Neutrophil (primary cell): ENCODE results near the gene DOCK3.

Source experiments
- H3K27ac ChIP-seq: fragments of 200-600 bp; sonication (generic); 2 replicates; pipeline ENCODE4 v1.5.1; 2016; ENCODE audit warnings: mild to moderate bottlenecking, moderate library complexity
- H3K27me3 ChIP-seq: fragments of 200-600 bp; sonication (generic); 2 replicates; pipeline ENCODE4 v1.6.0; 2016; ENCODE audit warnings: mild to moderate bottlenecking
- H3K36me3 ChIP-seq: fragments of 200-600 bp; sonication (generic); 2 replicates; pipeline ENCODE4 v1.5.1; 2017
- H3K4me1 ChIP-seq, 2 experiments: fragments of 200-600 bp in 1 of 2; sonication (generic) in 1 of 2; 1 replicate in 1 of 2; 2 replicates in 1 of 2; pipeline versions ENCODE4 v1.5.1 to v1.6.1; 2013 to 2016; ENCODE audit warnings: low read depth in 1 of 2, low read length in 1 of 2, mild to moderate bottlenecking in 1 of 2, moderate library complexity in 1 of 2; ENCODE audit not compliant: control insufficient read depth in 1 of 2, insufficient read depth in 1 of 2
- H3K4me3 ChIP-seq, 2 experiments: fragments of 200-600 bp in 1 of 2; sonication (generic) in 1 of 2; 1 replicate in 1 of 2; 2 replicates in 1 of 2; pipeline ENCODE4 v1.5.1; 2013 to 2016; ENCODE audit warnings: low read depth in 1 of 2, low read length in 1 of 2, mild to moderate bottlenecking in 1 of 2, moderate library complexity in 1 of 2
- H3K9me3 ChIP-seq: fragments of 200-600 bp; sonication (generic); 2 replicates; pipeline ENCODE4 v1.5.1; 2016
- TF ChIP-seq, protein P1 (sequence below): fragments of 200-600 bp; sonication (generic); IDR thresholded peaks from 2 replicates; pipeline ENCODE4 v1.5.1; 2016; ENCODE audit warnings: antibody characterized with exemption

Gene DOCK3

DNA sequence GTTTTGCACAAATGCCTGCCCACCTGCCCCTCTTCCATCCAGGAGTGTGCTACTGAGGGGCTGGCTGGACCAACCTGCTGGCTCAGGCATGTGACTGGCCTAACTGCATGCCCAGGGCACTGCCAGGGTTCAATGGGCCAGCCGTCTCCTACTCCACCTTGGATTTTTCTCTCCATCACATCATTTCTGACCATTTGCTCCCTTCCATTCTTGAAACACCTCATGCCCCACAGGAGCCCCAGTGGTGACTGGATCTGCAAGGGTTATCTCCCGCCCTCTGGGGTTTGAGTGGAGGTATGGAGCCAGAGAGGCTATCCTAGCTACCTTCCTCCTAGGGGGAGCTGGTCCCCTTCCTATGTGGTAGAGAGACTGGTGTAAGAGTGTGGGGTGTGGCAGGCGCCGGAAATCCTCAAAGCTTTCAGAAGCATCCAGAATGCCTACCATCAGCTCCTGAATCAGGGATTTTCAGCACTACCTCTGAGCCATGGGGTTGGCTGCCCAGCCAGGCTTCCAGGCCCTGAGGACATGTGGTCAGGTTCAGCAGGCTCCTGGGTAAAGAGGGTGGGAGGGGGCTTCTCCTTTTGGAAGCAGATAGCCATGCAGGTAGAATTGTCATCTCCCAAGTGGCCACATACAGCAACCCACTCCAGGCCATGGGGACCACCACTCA, 707.5 kb downstream of the DOCK3 start:
- Histone ChIP-seq H3K27ac (no peak overlapping the region), H3K27me3 (no peaks in the 10 kb centered on the region), H3K36me3 (no peaks in the 10 kb centered on the region), H3K9me3 (no peaks in the 10 kb centered on the region), H3K4me1 (peaks cover 27 to 30% of the 10 kb centered on the region in 2 experiments), H3K4me3 (no peak overlapping the region)
- TF ChIP-seq, protein P1, sequence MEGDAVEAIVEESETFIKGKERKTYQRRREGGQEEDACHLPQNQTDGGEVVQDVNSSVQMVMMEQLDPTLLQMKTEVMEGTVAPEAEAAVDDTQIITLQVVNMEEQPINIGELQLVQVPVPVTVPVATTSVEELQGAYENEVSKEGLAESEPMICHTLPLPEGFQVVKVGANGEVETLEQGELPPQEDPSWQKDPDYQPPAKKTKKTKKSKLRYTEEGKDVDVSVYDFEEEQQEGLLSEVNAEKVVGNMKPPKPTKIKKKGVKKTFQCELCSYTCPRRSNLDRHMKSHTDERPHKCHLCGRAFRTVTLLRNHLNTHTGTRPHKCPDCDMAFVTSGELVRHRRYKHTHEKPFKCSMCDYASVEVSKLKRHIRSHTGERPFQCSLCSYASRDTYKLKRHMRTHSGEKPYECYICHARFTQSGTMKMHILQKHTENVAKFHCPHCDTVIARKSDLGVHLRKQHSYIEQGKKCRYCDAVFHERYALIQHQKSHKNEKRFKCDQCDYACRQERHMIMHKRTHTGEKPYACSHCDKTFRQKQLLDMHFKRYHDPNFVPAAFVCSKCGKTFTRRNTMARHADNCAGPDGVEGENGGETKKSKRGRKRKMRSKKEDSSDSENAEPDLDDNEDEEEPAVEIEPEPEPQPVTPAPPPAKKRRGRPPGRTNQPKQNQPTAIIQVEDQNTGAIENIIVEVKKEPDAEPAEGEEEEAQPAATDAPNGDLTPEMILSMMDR = no peak

DNA sequence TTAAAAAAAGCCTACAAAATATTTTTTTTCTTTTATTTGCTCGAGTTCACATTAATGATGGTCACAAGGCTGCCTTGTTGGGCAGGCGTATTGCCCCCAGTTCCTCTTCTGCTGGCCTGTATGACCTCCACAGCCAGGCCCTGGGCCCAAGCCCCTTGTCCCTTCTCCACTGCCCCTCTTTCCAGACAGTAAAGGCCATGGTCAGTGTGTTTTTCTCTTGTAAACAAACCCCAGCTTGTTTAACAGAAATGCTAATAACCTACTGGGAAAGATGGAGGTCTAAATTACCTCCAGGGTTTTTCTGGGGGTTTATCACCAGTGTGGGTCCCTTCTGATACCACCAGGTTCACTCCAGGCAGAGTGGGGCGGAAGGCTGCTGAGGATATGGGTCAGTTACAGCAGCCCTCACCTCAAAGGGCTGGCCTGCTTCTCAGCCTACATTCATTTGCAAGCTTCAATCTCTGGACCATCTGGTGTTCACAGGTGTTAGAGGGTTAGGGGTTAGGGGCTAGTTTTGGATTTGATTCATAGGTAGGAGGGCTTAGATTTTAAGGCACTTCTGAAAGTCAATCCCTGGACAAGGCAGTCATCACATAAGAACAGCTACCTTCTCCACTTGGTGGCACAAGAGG, 708.3 kb downstream of the DOCK3 start:
- H3K4me3 ChIP-seq = no peak overlapping the region
- peaks cover 30 to 35% of the 10 kb centered on the region in 2 experiments for H3K4me1 ChIP-seq
- no peaks in the 10 kb centered on the region for H3K9me3 ChIP-seq
- H3K27me3 ChIP-seq = no peaks in the 10 kb centered on the region
- H3K36me3 ChIP-seq = peaks cover 5% of the 10 kb centered on the region
- TF ChIP-seq, protein P1 = no peak
- no peak overlapping the region for H3K27ac ChIP-seq

DNA sequence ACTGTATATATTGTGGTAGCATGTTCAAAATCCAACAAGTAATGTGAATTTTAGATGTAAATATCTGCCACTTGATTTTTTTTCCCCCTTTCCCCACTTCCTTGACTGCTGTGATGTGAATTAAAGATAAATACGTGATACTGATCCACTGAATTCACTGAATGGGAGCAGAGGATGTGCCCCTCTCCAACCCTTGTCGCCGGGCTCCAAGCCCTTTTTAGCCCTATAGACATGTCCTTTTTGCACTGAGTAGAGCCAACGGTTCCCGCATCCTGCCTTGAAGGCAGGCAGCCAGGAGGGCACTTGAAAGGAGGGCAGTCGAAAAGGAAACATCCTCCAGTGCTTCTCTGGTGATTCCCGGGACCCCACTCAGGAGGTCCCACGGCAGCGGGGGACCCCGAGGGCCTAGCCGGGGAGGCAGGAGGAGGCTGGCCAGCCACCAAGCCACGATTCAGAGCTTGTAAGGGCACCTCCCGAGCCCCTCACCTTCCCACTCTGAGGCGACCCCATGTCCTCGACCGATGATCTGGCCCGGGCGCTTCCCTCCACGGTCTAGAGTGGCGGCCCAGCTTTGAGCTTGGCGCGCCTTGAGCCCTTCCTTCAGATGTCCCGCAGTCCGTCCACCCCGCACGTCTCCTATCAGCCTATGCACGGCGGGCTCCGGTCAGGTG, 709.5 kb downstream of the DOCK3 start:
- H3K4me3 ChIP-seq = peak overlapping the region; percentile 80 to 99
- peaks cover 30 to 35% of the 10 kb centered on the region in 2 experiments for H3K4me1 ChIP-seq
- H3K27ac ChIP-seq = peak overlapping the region; percentile 83
- H3K27me3 ChIP-seq = no peaks in the 10 kb centered on the region
- TF ChIP-seq, protein P1 = no peak
- H3K36me3 ChIP-seq = peaks cover 9% of the 10 kb centered on the region
- H3K9me3 ChIP-seq = no peaks in the 10 kb centered on the region

DNA sequence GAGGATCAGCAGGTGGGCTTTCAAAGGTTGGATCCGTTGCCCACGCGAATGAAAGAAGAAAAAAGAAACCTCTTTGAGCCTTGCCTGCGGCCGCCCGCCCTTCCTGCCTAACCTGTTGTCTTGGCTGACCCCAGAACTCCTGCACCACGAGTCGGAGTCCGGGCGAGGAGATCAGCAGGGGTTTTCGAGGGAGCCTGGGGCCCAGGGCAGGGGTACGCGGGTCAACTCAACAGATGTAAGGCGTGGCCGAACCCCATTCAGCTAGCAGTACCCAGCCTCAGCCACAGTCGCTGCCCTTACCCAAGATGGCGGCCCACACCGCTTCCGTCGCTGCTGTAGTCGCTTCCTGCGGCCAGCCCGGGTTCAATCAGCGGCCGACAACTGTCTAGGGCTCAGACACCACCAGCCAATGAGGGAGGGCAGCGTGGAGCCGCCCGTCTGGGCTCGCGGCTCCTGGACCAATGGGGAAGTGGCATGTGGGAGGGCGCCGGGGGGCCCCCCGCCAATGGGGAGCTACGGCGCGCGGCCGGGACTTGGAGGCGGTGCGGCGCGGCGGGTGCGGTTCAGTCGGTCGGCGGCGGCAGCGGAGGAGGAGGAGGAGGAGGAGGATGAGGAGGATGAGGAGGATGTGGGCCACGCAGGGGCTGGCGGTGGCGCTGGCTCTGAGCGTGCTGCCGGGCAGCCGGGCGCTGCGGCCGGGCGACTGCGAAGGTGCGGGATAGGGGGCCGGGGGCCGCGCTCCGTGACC, 710.2 kb downstream of the DOCK3 start, which contains the start of gene MANF:
TSS of gene MANF (plus strand) at position 566 of the 748 bp plus-strand sequence. CDS start at position 618, 52 bp downstream.
- peak within 1 kb of the TSS; percentile 83 for H3K27ac ChIP-seq
- TF ChIP-seq, protein P1 = peak; percentile 88
- H3K4me1 ChIP-seq = peaks cover 34 to 35% of the 10 kb centered on the region in 2 experiments
- H3K27me3 ChIP-seq = no peaks in the 10 kb centered on the region
- H3K4me3 ChIP-seq = peak within 1 kb of the TSS; percentile 80 to 99
- peaks cover 9% of the 10 kb centered on the region for H3K36me3 ChIP-seq
- H3K9me3 ChIP-seq = no peaks in the 10 kb centered on the region

DNA sequence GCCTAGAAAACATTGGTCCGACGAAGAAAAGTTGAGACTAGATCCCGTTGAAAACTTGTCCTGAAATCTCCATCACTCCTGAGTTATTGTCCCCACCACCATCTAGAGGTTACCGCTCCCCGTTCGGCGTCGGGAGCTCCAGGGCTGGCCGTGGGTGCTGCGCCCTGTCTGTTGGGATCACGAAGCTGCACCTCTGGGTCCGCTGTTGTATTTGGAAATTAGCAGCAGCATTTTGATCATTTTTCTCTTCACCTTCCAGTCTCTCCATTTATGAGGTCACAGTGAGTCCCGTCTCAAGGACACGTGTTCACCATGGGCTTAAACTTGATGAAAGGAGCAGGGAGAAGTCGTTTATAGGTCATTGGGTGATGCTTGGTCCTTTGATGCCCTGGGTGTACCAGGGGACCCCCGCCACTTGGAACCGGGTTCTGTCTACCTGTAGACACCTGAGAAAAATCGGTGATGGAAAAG, 710.9 kb downstream of the DOCK3 start:
- H3K27ac ChIP-seq = peak overlapping the region; percentile 83
- TF ChIP-seq, protein P1 = no peak
- H3K27me3 ChIP-seq = no peaks in the 10 kb centered on the region
- no peaks in the 10 kb centered on the region for H3K9me3 ChIP-seq
- H3K4me1 ChIP-seq = peaks cover 40 to 41% of the 10 kb centered on the region in 2 experiments
- peaks cover 9% of the 10 kb centered on the region for H3K36me3 ChIP-seq
- peak overlapping the region; percentile 80 to 99 for H3K4me3 ChIP-seq
